Right lobe of liver (tissue), 4 donors: ENCODE measurements around the gene INPP4B.

ENCODE experiments used
- POLR2A ChIP-seq: fragments of 450-650 bp; IDR thresholded peaks from one replicate; pipeline ENCODE4 v1.6.1; 2017; ENCODE audit warnings: antibody characterized with exemption, mild to moderate bottlenecking
- TF ChIP-seq, protein P1 (sequence below), 4 donors: fragments of 200-600 bp in 3 of 4; fragments of 450-650 bp in 1 of 4; IDR thresholded peaks; one replicate each; pipeline versions ENCODE4 v1.5.1 to v1.8.0; 2016 to 2022; ENCODE audit warnings: antibody characterized with exemption in 4 of 4, mild to moderate bottlenecking in 2 of 4
- donor health status: DM: no; HTN: no; CAD: no.
- donor health status: DM: no; HTN: no; CAD: no.
- donor health status: DM: no; HTN: yes; CAD: no.

- TF ChIP-seq, protein P1, sequence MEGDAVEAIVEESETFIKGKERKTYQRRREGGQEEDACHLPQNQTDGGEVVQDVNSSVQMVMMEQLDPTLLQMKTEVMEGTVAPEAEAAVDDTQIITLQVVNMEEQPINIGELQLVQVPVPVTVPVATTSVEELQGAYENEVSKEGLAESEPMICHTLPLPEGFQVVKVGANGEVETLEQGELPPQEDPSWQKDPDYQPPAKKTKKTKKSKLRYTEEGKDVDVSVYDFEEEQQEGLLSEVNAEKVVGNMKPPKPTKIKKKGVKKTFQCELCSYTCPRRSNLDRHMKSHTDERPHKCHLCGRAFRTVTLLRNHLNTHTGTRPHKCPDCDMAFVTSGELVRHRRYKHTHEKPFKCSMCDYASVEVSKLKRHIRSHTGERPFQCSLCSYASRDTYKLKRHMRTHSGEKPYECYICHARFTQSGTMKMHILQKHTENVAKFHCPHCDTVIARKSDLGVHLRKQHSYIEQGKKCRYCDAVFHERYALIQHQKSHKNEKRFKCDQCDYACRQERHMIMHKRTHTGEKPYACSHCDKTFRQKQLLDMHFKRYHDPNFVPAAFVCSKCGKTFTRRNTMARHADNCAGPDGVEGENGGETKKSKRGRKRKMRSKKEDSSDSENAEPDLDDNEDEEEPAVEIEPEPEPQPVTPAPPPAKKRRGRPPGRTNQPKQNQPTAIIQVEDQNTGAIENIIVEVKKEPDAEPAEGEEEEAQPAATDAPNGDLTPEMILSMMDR (IDR thresholded peaks at IDR 0.05), result no peak
- TF ChIP-seq POLR2A, result no peak
These were observed at the start of gene INPP4B for GRCh38 chr4:142846108-142846728.
